Measurements from ENCODE around the gene BIRC3.
"Not testable (repeated sequence)": the region's sequence is repeated elsewhere in the genome, so short reads cannot be mapped to it uniquely, and the experiment has no call there.

BIRC3 gene

GRCh38 chr11:102330231-102330630, 12.9 kb downstream of the BIRC3 start:
- no peak for DNase-seq

GRCh38 chr11:102331341-102331740, 14.1 kb downstream of the BIRC3 start:
- no peak for DNase-seq

GRCh38 chr11:102332611-102332994, 15.3 kb downstream of the BIRC3 start:
- DNase-seq, result no peak

- no peak for DNase-seq
These were observed 21.3 kb downstream of the BIRC3 start for GRCh38 chr11:102338479-102339010.

GRCh38 chr11:102341311-102341710, 24.0 kb downstream of the BIRC3 start:
- not testable (repeated sequence) for DNase-seq

GRCh38 chr11:102341844-102342318, 24.6 kb downstream of the BIRC3 start:
- DNase-seq, result peak; percentile 57

GRCh38 chr11:102343809-102344208, 26.5 kb downstream of the BIRC3 start:
- no peak for DNase-seq

- no peak for DNase-seq
These were observed 28.6 kb downstream of the BIRC3 start for GRCh38 chr11:102345904-102346303.

GRCh38 chr11:102346456-102346747, 29.1 kb downstream of the BIRC3 start:
- peak; percentile 63 for DNase-seq

- peak; percentile 90 for DNase-seq
These were observed 29.6 kb downstream of the BIRC3 start, which contains the start of gene BIRC2 for GRCh38 chr11:102346748-102347461. Gene BIRC2 (plus strand): TSS chr11:102347214. CDS start chr11:102349855, 2,641 bp downstream.

- peak; percentile 44 for DNase-seq
These were observed 30.4 kb downstream of the BIRC3 start for GRCh38 chr11:102347462-102348370.

- DNase-seq, result no peak
These were observed 39.8 kb downstream of the BIRC3 start for GRCh38 chr11:102357116-102357515.

- no peak for DNase-seq
These were observed 42.1 kb downstream of the BIRC3 start for GRCh38 chr11:102359372-102359771.

- no peak for DNase-seq
These were observed 43.4 kb downstream of the BIRC3 start for GRCh38 chr11:102360681-102361080.

GRCh38 chr11:102361086-102362031, 44.1 kb downstream of the BIRC3 start:
- no peak for DNase-seq

GRCh38 chr11:102364991-102365390, 47.7 kb downstream of the BIRC3 start:
- no peak for DNase-seq

GRCh38 chr11:102367364-102367763, 50.1 kb downstream of the BIRC3 start:
- DNase-seq, result no peak

- no peak for DNase-seq
These were observed 51.2 kb downstream of the BIRC3 start for GRCh38 chr11:102368472-102368871.

GRCh38 chr11:102374633-102375424, 57.5 kb downstream of the BIRC3 start:
- DNase-seq, result not testable (repeated sequence)

- DNase-seq, result no peak
These were observed 58.6 kb downstream of the BIRC3 start for GRCh38 chr11:102375720-102376399.

- DNase-seq, result no peak
These were observed 60.6 kb downstream of the BIRC3 start for GRCh38 chr11:102377891-102378290.
